ENCODE measurements around the gene PCDHGA6. TPM values are rescaled to one million over a fixed set of nuclear protein-coding genes. Genes with fewer than 3 reads are reported as not detected.
"Not testable (repeated sequence)": the region's sequence is repeated elsewhere in the genome, so short reads cannot be mapped to it uniquely, and the experiment has no call there.

The PCDHGA6 gene
- polyA plus RNA-seq, 1 of the 3 experiments (the other 2 are of a cell fraction) = 1.4 TPM

DNA sequence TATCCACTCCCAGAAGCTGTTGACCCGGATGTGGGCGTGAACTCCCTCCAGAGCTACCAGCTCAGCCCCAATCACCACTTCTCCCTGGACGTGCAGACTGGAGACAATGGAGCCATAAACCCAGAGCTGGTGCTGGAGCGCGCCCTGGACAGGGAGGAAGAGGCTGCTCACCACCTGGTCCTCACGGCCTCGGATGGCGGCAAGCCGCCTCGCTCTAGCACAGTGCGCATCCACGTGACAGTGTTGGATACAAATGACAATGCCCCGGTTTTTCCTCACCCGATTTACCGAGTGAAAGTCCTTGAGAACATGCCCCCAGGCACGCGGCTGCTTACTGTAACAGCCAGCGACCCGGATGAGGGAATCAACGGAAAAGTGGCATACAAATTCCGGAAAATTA lies 19.6 kb downstream of the PCDHGA6 start:
- no peak overlapping the region for H3K27ac ChIP-seq (ENCODE audit: low read depth in 2 of 2, low read length in 1 of 2)
- H3K9ac ChIP-seq = no peak overlapping the region
- H4K20me1 ChIP-seq (ENCODE audit: insufficient read depth) = no peaks in the 10 kb centered on the region
- ChIA-PET POLR2A (no interaction called here), CTCF (no interaction called here)
- H2AFZ ChIP-seq (ENCODE audit: low read depth) = no peak overlapping the region
- H3K36me3 ChIP-seq (replicated peaks in 1 of 2; ENCODE audit: control insufficient read depth in 1 of 2, insufficient read depth in 2 of 2, low read length in 1 of 2) = peaks cover 0 to 15% of the 10 kb centered on the region in 2 experiments
- WGBS (ENCODE audit: low lambda C conversion rate) = 64% methylated on average over 21 of the region's 21 CpGs
- no peak overlapping the region; a peak in 1 of 4 replicates for H3K4me3 ChIP-seq (ENCODE audit: low read depth in 2 of 2, low read length in 1 of 2)
- DNase-seq = no peak
- no peaks in the 10 kb centered on the region for H3F3A ChIP-seq (replicated peaks; ENCODE audit: insufficient read depth)
- H3K79me2 ChIP-seq (ENCODE audit: insufficient read depth) = no peaks in the 10 kb centered on the region; the same call in 1 of the 2 replicates
- H3K9me2 ChIP-seq = no peaks in the 10 kb centered on the region
- H3K27me3 ChIP-seq (ENCODE audit: insufficient read depth) = no peaks in the 10 kb centered on the region
- TF ChIP-seq TAF1 (IDR thresholded peaks at IDR 0.05; ENCODE audit: borderline replicate concordance, low read depth, low read length) = no peak
- no peak for TF ChIP-seq YY1 (IDR thresholded peaks at IDR 0.05; ENCODE audit: low read depth)
- TF ChIP-seq, protein P1, sequence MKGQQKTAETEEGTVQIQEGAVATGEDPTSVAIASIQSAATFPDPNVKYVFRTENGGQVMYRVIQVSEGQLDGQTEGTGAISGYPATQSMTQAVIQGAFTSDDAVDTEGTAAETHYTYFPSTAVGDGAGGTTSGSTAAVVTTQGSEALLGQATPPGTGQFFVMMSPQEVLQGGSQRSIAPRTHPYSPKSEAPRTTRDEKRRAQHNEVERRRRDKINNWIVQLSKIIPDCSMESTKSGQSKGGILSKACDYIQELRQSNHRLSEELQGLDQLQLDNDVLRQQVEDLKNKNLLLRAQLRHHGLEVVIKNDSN (IDR thresholded peaks at IDR 0.05; ENCODE audit: borderline replicate concordance, low read depth) = no peak
- TF ChIP-seq RFX5 (IDR thresholded peaks at IDR 0.05; ENCODE audit: low read length) = no peak
- TF ChIP-seq TCF12 (IDR thresholded peaks at IDR 0.05) = no peak
- TF ChIP-seq, protein P2, sequence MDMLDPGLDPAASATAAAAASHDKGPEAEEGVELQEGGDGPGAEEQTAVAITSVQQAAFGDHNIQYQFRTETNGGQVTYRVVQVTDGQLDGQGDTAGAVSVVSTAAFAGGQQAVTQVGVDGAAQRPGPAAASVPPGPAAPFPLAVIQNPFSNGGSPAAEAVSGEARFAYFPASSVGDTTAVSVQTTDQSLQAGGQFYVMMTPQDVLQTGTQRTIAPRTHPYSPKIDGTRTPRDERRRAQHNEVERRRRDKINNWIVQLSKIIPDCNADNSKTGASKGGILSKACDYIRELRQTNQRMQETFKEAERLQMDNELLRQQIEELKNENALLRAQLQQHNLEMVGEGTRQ (IDR thresholded peaks at IDR 0.05; ENCODE audit: borderline replicate concordance, low read depth, low read length) = no peak
- no peak for TF ChIP-seq FOXJ3 (CRISPR knock-in tag; IDR thresholded peaks at IDR 0.05)
- no peak for TF ChIP-seq GABPA (IDR thresholded peaks at IDR 0.05; ENCODE audit: low read depth)
- no peak for TF ChIP-seq POLR2AphosphoS5 (IDR thresholded peaks at IDR 0.05; ENCODE audit: low read depth, low read length)
- no peak for TF ChIP-seq NRF1 (IDR thresholded peaks at IDR 0.05; ENCODE audit: low read depth, low read length)
- no peak for TF ChIP-seq SMC3 (IDR thresholded peaks at IDR 0.05; ENCODE audit: low read depth, low read length)
- H3K4me1 ChIP-seq (ENCODE audit: control insufficient read depth in 1 of 2, insufficient read depth in 2 of 2, low read depth in 1 of 2, low read length in 1 of 2) = no peaks in the 10 kb centered on the region
- H3K4me2 ChIP-seq = no peak overlapping the region
- peaks cover 7% of the 10 kb centered on the region; the same call in 1 of the 2 replicates for H3K9me3 ChIP-seq

DNA sequence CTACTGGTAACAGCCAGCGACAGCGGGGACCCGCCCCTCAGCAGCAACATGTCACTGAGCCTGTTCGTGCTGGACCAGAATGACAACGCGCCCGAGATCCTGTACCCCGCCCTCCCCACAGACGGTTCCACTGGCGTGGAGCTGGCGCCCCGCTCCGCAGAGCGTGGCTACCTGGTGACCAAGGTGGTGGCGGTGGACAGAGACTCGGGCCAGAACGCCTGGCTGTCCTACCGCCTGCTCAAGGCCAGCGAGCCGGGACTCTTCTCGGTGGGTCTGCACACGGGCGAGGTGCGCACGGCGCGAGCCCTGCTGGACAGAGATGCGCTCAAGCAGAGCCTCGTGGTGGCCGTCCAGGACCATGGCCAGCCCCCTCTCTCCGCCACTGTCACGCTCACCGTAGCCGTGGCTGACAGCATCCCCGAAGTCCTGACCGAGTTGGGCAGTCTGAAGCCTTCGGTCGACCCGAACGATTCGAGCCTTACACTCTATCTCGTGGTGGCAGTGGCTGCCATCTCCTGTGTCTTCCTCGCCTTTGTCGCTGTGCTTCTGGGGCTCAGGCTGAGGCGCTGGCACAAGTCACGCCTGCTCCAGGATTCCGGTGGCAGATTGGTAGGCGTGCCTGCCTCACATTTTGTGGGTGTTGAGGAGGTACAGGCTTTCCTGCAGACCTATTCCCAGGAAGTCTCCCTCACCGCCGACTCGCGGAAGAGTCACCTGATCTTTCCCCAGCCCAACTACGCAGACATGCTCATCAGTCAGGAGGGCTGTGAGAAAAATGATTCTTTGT lies 20.9 kb downstream of the PCDHGA6 start:
- CTCF ChIA-PET = interaction anchor here (0.7 kb wide), 1 partner anchor 131 kb away, joined by 3 read pairs; no protein-coding TSS in a partner anchor
- not testable (repeated sequence) for H2AFZ ChIP-seq (ENCODE audit: low read depth); H3K27me3 ChIP-seq (ENCODE audit: insufficient read depth)

DNA sequence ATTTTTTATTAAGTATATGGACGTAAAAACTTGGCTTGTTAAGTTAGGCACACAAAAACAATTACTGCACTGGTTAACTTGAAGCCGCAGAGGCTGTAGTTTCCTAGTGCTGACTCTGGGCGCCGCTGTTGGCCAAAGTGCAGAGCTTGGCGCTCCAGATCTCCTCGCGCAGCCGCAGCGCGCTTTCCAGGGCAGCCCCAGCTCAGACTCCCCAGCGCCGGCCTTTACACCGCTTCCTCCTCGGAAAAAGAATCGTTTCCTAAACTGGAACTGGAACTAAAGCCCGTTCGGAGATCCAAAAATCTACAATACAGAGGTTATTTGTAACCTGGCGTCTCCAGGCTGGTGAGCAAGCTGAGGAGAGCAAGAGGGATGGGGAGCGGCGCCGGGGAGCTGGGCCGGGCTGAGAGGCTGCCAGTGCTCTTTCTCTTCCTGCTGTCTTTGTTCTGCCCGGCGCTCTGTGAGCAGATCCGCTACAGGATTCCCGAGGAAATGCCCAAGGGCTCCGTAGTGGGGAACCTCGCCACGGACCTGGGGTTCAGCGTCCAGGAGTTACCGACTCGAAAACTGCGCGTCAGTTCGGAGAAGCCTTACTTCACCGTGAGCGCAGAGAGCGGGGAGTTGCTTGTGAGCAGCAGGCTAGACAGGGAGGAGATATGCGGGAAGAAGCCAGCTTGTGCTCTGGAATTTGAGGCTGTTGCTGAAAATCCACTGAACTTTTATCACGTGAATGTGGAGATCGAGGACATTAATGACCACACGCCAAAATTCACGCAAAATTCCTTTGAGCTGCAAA lies 24.3 kb downstream of the PCDHGA6 start, which contains the start of gene PCDHGB5:
Gene PCDHGB5, plus strand, starts transcription at position 192 of the 796 bp plus-strand sequence. Its CDS starts 181 bp downstream, at position 373.
- DNase-seq; H3F3A ChIP-seq (replicated peaks; ENCODE audit: insufficient read depth); H3K4me3 ChIP-seq (ENCODE audit: low read depth in 2 of 2, low read length in 1 of 2); H3K27ac ChIP-seq (ENCODE audit: low read depth in 2 of 2, low read length in 1 of 2); H3K4me2 ChIP-seq; H3K79me2 ChIP-seq (ENCODE audit: insufficient read depth); H2AFZ ChIP-seq (ENCODE audit: low read depth); H3K36me3 ChIP-seq (replicated peaks in 1 of 2; ENCODE audit: control insufficient read depth in 1 of 2, insufficient read depth in 2 of 2, low read length in 1 of 2); H3K4me1 ChIP-seq (ENCODE audit: control insufficient read depth in 1 of 2, insufficient read depth in 2 of 2, low read depth in 1 of 2, low read length in 1 of 2); H4K20me1 ChIP-seq (ENCODE audit: insufficient read depth); H3K9me2 ChIP-seq; POLR2A ChIA-PET; H3K9ac ChIP-seq; H3K27me3 ChIP-seq (ENCODE audit: insufficient read depth): not testable (repeated sequence)
- WGBS (ENCODE audit: low lambda C conversion rate) = 61% methylated on average over 22 of the region's 43 CpGs
- CTCF ChIA-PET = interaction anchor here (0.9 to 1.0 kb wide), 3 partner anchors 32 to 216 kb away, joined by 3 to 4 read pairs (median 3); partner anchors contain the start of genes PCDHB16 and PCDHGA12
- peaks cover 11% of the 10 kb centered on the region for H3K9me3 ChIP-seq

More for the DNA sequence above, 20.9 kb downstream of the PCDHGA6 start:
- H3K9me2 ChIP-seq; H3K9me3 ChIP-seq; H3K9ac ChIP-seq; H3K4me3 ChIP-seq (ENCODE audit: low read depth in 2 of 2, low read length in 1 of 2); H3K4me2 ChIP-seq; H3K79me2 ChIP-seq (ENCODE audit: insufficient read depth); H3F3A ChIP-seq (replicated peaks; ENCODE audit: insufficient read depth); H4K20me1 ChIP-seq (ENCODE audit: insufficient read depth); DNase-seq; H3K4me1 ChIP-seq (ENCODE audit: control insufficient read depth in 1 of 2, insufficient read depth in 2 of 2, low read depth in 1 of 2, low read length in 1 of 2); POLR2A ChIA-PET; H3K27ac ChIP-seq (ENCODE audit: low read depth in 2 of 2, low read length in 1 of 2): not testable (repeated sequence)
- 81% methylated on average over 24 of the region's 53 CpGs for WGBS (ENCODE audit: low lambda C conversion rate)
- H3K36me3 ChIP-seq (replicated peaks in 1 of 2; ENCODE audit: control insufficient read depth in 1 of 2, insufficient read depth in 2 of 2, low read length in 1 of 2) = peaks cover 0 to 15% of the 10 kb centered on the region in 2 experiments
